ENCODE data around the gene STRN3.

STRN3 gene

DNA sequence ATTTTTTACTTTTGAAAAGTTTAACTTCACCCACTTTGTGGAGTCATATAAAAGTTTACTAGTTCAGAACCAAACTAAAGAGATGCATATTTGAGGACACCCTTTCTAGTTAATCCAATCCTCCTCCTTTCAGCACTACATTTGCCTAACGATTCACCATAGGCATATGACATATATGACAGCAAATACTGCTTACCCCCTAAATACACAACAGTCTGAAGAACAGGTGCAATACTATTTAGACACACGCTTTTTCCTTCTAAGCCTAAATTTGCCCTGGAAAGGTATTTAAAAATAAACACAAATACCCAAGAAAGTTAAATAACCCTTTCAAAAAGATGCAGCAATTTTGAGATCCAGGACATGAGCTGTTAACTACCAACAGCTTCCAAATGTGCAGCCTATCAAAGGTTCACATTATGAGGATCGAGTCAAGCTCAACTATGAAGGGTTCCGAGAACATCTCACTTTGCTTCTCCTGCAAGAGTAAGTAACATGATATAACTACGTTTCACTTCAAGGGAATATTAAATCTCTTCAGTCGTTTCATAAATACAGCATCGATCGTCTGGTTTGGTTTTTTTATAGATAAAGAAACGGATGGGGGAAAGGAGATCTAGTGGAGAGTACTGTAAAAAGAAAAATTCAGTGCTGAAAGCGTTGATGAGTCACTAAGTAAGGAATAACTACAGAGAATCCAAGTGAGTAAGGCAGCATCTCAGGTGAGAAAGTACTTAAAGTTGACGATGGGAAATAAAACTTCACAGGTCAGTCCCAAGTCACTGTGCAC lies 1.4 kb downstream of the STRN3 start:
- no peak for DNase-seq (ENCODE audit: low read depth)
- TF ChIP-seq, protein P1, sequence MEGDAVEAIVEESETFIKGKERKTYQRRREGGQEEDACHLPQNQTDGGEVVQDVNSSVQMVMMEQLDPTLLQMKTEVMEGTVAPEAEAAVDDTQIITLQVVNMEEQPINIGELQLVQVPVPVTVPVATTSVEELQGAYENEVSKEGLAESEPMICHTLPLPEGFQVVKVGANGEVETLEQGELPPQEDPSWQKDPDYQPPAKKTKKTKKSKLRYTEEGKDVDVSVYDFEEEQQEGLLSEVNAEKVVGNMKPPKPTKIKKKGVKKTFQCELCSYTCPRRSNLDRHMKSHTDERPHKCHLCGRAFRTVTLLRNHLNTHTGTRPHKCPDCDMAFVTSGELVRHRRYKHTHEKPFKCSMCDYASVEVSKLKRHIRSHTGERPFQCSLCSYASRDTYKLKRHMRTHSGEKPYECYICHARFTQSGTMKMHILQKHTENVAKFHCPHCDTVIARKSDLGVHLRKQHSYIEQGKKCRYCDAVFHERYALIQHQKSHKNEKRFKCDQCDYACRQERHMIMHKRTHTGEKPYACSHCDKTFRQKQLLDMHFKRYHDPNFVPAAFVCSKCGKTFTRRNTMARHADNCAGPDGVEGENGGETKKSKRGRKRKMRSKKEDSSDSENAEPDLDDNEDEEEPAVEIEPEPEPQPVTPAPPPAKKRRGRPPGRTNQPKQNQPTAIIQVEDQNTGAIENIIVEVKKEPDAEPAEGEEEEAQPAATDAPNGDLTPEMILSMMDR (IDR thresholded peaks at IDR 0.05; ENCODE audit: control insufficient read depth, extremely low read depth, insufficient read depth), result no peak
- peak overlapping the region; percentile 79 for H3K4me3 ChIP-seq (ENCODE audit: low read depth, low read length)

DNA sequence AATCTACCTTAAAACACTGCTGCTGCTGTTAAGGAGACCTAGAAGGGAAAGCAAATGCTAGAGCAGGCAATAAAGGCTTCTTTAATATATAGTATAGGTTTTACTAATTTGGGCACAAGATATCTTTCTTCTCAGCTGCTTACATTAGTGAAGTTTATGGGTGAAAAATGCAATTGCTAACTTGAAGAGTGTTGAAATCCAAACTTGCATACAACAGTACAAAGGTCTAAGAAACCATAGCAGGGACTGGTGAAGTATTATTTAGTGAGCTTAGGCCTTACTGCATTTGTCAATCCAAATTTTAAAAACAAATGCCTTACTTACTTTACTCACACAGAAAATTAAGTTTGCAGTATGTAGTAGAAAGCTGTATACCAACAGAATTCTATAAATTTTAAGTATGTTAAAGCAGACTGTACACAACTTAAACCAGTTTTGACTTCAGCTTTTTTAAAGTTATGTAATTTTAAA lies 2.1 kb downstream of the STRN3 start:
- peak overlapping the region; percentile 12; the same call in 1 of the 2 replicates for H3K4me3 ChIP-seq (ENCODE audit: low read depth, low read length)
- no peak for DNase-seq (ENCODE audit: low read depth)
- TF ChIP-seq, protein P1 (IDR thresholded peaks at IDR 0.05; ENCODE audit: control insufficient read depth, extremely low read depth, insufficient read depth), result no peak

DNA sequence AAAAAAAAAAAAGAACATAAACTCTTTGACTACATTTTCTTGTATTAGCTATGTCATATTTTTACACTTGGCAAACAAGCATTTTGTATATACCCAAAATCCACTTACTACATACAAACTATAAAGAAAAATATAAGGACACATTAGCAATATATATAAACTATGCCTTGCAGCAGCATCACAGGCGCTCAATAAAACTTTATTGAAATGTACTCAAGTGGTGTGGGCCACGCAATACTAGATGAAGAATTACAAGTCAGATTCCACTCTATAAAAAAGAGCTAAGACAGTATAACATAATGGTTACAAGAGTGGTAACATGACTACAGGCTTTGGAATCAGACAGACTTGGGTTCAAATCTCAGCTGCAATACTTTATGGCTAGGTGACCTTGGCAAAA lies 3.8 kb downstream of the STRN3 start:
- TF ChIP-seq, protein P1 (IDR thresholded peaks at IDR 0.05; ENCODE audit: control insufficient read depth, extremely low read depth, insufficient read depth), result no peak
- H3K4me3 ChIP-seq (ENCODE audit: low read depth, low read length), result no peak overlapping the region
- DNase-seq (ENCODE audit: low read depth), result no peak

DNA sequence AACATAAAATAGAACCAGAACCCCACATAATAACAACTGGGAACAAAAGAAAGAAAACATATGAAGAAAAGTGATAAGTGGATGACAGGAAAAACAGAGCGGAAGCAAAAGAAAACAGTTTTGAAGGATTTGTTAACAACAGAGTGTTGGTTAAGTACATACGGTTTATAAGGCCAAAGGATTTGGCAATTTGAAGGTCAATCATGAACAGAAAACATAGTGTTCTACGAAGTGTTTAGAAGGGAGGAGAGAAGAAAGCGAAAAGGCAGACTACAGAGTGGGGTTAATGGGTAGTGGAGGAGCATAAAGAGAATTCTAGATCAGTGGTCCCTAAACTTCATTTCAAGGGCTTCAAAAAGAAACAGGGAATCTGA lies 4.6 kb downstream of the STRN3 start:
- TF ChIP-seq, protein P1 (IDR thresholded peaks at IDR 0.05; ENCODE audit: control insufficient read depth, extremely low read depth, insufficient read depth), result no peak
- H3K4me3 ChIP-seq (ENCODE audit: low read depth, low read length), result no peak overlapping the region
- DNase-seq (ENCODE audit: low read depth), result no peak

DNA sequence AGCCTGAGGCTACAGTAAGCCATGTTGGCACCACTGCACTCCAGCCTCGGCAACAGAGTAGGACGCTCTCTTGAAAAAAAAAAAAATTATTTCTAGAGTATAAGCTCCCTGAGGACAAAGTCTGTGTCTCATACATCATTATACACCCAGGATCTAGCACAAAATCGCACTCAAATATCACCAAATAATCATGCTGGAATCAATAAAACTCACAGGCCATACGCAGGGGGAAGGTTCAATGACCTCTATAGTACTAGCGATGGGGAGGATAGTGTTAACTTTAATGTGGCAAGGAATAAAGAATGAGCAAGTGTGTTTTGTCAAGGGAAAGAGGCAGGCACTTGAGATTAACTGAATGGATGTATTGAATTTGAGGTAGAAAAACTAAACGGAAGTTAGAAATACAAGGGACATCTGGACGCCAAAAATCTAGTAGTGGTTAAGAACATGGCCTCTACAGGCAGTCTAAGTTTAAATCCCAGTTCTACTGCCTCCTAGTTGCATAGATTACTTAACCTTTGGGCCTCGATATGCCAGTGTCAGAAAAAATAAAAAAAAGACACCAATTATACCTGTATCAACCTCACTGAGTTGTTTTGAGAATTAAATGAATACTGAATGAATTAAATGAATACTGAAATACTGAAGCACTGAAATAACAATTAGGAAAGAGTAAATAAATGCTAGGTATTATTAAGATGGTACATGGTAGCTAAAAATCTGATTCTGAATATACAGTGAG lies 5.2 kb downstream of the STRN3 start:
- no peak for DNase-seq (ENCODE audit: low read depth)
- TF ChIP-seq, protein P1 (IDR thresholded peaks at IDR 0.05; ENCODE audit: control insufficient read depth, extremely low read depth, insufficient read depth), result no peak
- no peak overlapping the region for H3K4me3 ChIP-seq (ENCODE audit: low read depth, low read length)

DNA sequence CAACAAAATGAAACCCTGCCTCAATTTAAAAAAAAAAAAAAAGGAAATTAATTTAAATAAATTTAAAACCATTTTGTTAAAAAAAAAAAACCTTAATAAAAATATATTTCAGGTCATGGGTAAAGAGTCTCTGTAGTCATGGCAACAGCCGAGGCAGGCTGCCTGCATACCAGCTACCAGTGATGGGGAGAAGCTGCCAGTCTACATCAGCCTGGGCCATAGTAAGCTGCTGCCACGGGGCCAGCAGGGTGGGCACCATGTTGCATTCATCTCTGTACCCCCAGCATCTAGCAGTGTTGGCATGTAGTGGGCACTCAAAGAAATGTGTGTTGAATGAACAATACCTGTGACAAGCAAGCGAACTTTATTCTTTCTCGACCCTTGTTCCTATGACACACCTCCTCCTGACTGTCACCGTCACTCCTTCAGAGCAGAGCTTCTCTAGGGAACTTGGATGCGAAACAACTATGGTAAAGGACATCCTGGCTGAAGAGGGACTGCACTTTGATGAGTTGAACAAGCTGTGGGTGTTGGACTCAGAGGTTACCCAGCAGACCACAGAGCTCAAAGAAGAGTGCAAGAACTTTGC lies 8.0 kb downstream of the STRN3 start:
- DNase-seq (ENCODE audit: low read depth), result no peak
- TF ChIP-seq, protein P1 (IDR thresholded peaks at IDR 0.05; ENCODE audit: control insufficient read depth, extremely low read depth, insufficient read depth), result no peak
- H3K4me3 ChIP-seq (ENCODE audit: low read depth, low read length), result no peak overlapping the region
